K562 (cell line): ENCODE data around the gene COX6B1. TPM values are rescaled to one million over a fixed set of nuclear protein-coding genes. Genes with fewer than 3 reads are reported as not detected.
A peak's percentile ranks its signal among the peaks of the same experiment; 100 is the strongest.

Source experiments
- DACH1 ChIP-seq: fragments of 450-650 bp; IDR thresholded peaks from 2 replicates; pipeline ENCODE4 v1.6.1; 2018; ENCODE audit not compliant: partially characterized antibody
- FOSL1 ChIP-seq: fragments of 200-800 bp; sonication (Bioruptor generic); conservative IDR thresholded peaks from 2 replicates; pipeline ENCODE4 v1.6.1; 2016; ENCODE audit warnings: missing genetic modification characterization, missing compliant biosample characterization
- GTF2F1 ChIP-seq: IDR thresholded peaks from 2 replicates; pipeline ENCODE4 v1.6.1; 2011; ENCODE audit warnings: low read depth, low read length, improper control_type of control experiment
- HMG20A ChIP-seq: fragments of 450-650 bp; formaldehyde crosslinking; conservative IDR thresholded peaks from 2 replicates; pipeline ENCODE4 v1.4.0; 2020; ENCODE audit warnings: mild to moderate bottlenecking, mixed read lengths
- MCM7 ChIP-seq, 2 experiments: fragments of 450-650 bp; IDR thresholded peaks; 2 replicates each; pipeline ENCODE4 v1.6.1; 2016 to 2018
- NFE2 ChIP-seq: IDR thresholded peaks from 2 replicates; pipeline ENCODE4 v1.6.1; 2014; ENCODE audit warnings: antibody characterized with exemption, low read depth
- POLR3A ChIP-seq: IDR thresholded peaks from 2 replicates; pipeline ENCODE4 v1.6.1; 2011; ENCODE audit warnings: borderline replicate concordance, mild to moderate bottlenecking, moderate library complexity; ENCODE audit not compliant: insufficient read length, insufficient read depth; ENCODE audit errors: extremely low read depth
- SOX6 ChIP-seq: fragments of 450-650 bp; IDR thresholded peaks from 2 replicates; pipeline ENCODE4 v1.6.1; 2014; ENCODE audit warnings: mild to moderate bottlenecking
- SP1 ChIP-seq: sonication (generic); formaldehyde crosslinking; IDR thresholded peaks from 2 replicates; pipeline ENCODE4 v1.8.1; 2022; ENCODE audit warnings: mild to moderate bottlenecking, missing genetic modification reagents
- ZBTB8A ChIP-seq: fragments of 450-650 bp; IDR thresholded peaks from 2 replicates; pipeline ENCODE4 v1.6.1; 2018; ENCODE audit warnings: mild to moderate bottlenecking, moderate library complexity; ENCODE audit not compliant: partially characterized antibody
- ZNF586 ChIP-seq: fragments of 450-650 bp; formaldehyde crosslinking; conservative IDR thresholded peaks from 2 replicates; pipeline ENCODE4 v1.4.0; 2020; ENCODE audit warnings: mild to moderate bottlenecking, moderate library complexity
- polyA plus RNA-seq, 8 experiments: library from polyadenylated mRNA; depleted of rRNA in 4 of 8; stranded (reverse) in 5 of 8; unstranded in 3 of 8; fragments of >200 nt; fragmentation: Nextera tagmentation in 2 of 8; fragmentation: Illumina TruSeq in 1 of 8; extraction: Ambion mirVana in 2 of 8; extraction: Trizol in 1 of 8; gene quantifications; 2 replicates each; pipeline versions ENCODE4 v1.2.1 to v1.2.3, GENCODE V29; 2011 to 2014; ENCODE audit warnings: inconsistent platforms in 1 of 8, missing spikeins in 1 of 8
- total RNA-seq, 7 experiments: library from RNA; depleted of rRNA in 6 of 7; stranded (reverse); fragments of >200 nt in 6 of 7; fragmentation: Illumina TruSeq in 2 of 7; extraction: Trizol in 2 of 7; gene quantifications; 2 replicates each; pipeline versions ENCODE4 v1.2.1 to v1.2.3, GENCODE V29; 2011 to 2021; ENCODE audit warnings: low replicate concordance in 1 of 7
- TF ChIP-seq, protein P1 (sequence below): fragments of 450-650 bp; IDR thresholded peaks from 2 replicates; pipeline ENCODE4 v1.6.1; 2018; ENCODE audit warnings: mild to moderate bottlenecking, low read depth; ENCODE audit not compliant: partially characterized antibody
- TF ChIP-seq, protein P2 (sequence below): sonication (generic); formaldehyde crosslinking; IDR thresholded peaks from 2 replicates; pipeline ENCODE4 v1.8.0; 2022; ENCODE audit warnings: mild to moderate bottlenecking, missing genetic modification reagents
- TF ChIP-seq, protein P3 (sequence below), 2 experiments: fragments of 450-650 bp in 1 of 2; sonication (generic) in 1 of 2; formaldehyde crosslinking in 1 of 2; IDR thresholded peaks in 1 of 2; conservative IDR thresholded peaks in 1 of 2; 2 replicates each; pipeline versions ENCODE4 v1.6.1 to v1.8.1; 2016 to 2023; ENCODE audit warnings: mild to moderate bottlenecking in 2 of 2, moderate library complexity in 2 of 2, inconsistent platforms in 1 of 2, missing genetic modification reagents in 1 of 2
- TF ChIP-seq, protein P4 (sequence below): IDR thresholded peaks from 2 replicates; pipeline ENCODE4 v1.6.1; 2012; ENCODE audit warnings: low read depth, low read length, improper control_type of control experiment, borderline replicate concordance
- TF ChIP-seq, protein P5 (sequence below), 2 experiments: fragments of 450-650 bp; conservative IDR thresholded peaks; 2 replicates each; pipeline ENCODE4 v1.6.1; 2017; ENCODE audit warnings: mild to moderate bottlenecking in 2 of 2, moderate library complexity in 2 of 2

COX6B1 gene
- total and polyA plus RNA-seq, 9 of the 15 experiments (the other 6 are each of a cell fraction or from before 2014, with no cell fraction given), result 777 to 2,393 (median 1,219) TPM

DNA sequence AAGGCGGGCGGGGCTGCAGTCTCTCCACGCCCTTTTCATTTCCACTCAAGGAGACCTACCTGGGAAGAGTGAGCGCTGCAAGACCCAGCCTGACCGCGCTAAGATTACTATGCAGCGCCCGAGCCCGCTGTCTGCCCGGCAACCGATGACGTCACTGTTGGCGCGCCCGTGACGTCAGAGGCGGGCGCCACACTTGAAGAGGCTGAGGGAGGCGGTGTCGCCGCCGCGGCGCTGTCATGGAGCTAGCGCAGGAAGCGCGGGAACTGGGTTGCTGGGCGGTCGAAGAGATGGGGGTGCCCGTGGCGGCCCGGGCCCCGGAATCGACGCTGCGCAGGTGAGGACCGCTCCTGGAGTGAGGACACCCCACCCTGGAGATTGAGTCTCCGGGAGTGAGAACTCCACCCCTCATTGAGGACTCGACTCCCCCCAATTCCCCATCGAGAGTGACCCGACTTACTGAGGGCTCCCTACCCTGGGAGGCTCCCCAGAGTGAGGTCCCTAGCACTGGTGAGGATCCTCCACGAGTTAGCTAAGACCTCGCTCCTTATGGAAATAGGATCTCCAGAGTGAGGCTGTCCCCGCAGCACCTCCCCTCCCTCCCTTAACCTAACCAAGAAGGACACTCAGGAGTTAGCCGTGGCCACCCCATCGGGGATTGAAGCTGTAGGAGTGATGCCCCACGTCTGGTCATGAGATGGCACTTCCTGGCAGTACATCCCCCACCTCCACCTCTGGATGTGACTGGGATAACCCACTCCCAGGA is 35.4 kb upstream of the COX6B1 start, which contains the start of gene HAUS5 (continued):
- TF ChIP-seq, protein P1, sequence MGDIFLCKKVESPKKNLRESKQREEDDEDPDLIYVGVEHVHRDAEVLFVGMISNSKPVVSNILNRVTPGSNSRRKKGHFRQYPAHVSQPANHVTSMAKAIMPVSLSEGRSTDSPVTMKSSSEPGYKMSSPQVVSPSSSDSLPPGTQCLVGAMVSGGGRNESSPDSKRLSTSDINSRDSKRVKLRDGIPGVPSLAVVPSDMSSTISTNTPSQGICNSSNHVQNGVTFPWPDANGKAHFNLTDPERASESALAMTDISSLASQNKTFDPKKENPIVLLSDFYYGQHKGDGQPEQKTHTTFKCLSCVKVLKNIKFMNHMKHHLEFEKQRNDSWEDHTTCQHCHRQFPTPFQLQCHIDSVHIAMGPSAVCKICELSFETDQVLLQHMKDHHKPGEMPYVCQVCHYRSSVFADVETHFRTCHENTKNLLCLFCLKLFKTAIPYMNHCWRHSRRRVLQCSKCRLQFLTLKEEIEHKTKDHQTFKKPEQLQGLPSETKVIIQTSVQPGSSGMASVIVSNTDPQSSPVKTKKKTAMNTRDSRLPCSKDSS, result no peak
- TF ChIP-seq ZBTB8A (no peak), NFE2 (0 out of 2 replicates have a peak, but pooled peaks have one; percentile 17), MCM7 (IDR thresholded peaks at IDR 0.05) (no peak), POLR3A (no peak), GTF2F1 (peak; percentile 98; the same call in 1 of the 2 replicates), DACH1 (no peak), HMG20A (CRISPR knock-in tag) (no peak), SOX6 (no peak), FOSL1 (tag) (peak; percentile 59), SP1 (peak; percentile 73), ZNF586 (CRISPR knock-in tag) (no peak)
- TF ChIP-seq, protein P2, sequence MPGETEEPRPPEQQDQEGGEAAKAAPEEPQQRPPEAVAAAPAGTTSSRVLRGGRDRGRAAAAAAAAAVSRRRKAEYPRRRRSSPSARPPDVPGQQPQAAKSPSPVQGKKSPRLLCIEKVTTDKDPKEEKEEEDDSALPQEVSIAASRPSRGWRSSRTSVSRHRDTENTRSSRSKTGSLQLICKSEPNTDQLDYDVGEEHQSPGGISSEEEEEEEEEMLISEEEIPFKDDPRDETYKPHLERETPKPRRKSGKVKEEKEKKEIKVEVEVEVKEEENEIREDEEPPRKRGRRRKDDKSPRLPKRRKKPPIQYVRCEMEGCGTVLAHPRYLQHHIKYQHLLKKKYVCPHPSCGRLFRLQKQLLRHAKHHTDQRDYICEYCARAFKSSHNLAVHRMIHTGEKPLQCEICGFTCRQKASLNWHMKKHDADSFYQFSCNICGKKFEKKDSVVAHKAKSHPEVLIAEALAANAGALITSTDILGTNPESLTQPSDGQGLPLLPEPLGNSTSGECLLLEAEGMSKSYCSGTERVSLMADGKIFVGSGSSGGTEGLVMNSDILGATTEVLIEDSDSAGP (CRISPR knock-in tag), result no peak
- TF ChIP-seq, protein P3, sequence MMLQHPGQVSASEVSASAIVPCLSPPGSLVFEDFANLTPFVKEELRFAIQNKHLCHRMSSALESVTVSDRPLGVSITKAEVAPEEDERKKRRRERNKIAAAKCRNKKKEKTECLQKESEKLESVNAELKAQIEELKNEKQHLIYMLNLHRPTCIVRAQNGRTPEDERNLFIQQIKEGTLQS (IDR thresholded peaks at IDR 0.05), result peak; percentile 100
- TF ChIP-seq, protein P3 (CRISPR knock-in tag; conservative IDR thresholded peaks at IDR 0.05), result peak; percentile 73; the same call in 1 of the 2 replicates
- TF ChIP-seq, protein P4, sequence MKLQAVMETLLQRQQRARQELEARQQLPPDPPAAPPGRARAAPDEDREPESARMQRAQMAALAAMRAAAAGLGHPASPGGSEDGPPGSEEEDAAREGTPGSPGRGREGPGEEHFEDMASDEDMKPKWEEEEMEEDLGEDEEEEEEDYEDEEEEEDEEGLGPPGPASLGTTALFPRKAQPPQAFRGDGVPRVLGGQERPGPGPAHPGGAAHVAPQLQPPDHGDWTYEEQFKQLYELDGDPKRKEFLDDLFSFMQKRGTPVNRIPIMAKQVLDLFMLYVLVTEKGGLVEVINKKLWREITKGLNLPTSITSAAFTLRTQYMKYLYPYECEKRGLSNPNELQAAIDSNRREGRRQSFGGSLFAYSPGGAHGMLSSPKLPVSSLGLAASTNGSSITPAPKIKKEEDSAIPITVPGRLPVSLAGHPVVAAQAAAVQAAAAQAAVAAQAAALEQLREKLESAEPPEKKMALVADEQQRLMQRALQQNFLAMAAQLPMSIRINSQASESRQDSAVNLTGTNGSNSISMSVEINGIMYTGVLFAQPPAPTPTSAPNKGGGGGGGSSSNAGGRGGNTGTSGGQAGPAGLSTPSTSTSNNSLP, result no peak
- TF ChIP-seq, protein P5, sequence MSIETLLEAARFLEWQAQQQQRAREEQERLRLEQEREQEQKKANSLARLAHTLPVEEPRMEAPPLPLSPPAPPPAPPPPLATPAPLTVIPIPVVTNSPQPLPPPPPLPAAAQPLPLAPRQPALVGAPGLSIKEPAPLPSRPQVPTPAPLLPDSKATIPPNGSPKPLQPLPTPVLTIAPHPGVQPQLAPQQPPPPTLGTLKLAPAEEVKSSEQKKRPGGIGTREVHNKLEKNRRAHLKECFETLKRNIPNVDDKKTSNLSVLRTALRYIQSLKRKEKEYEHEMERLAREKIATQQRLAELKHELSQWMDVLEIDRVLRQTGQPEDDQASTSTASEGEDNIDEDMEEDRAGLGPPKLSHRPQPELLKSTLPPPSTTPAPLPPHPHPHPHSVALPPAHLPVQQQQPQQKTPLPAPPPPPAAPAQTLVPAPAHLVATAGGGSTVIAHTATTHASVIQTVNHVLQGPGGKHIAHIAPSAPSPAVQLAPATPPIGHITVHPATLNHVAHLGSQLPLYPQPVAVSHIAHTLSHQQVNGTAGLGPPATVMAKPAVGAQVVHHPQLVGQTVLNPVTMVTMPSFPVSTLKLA (conservative IDR thresholded peaks at IDR 0.05), result peak; percentile 74 to 90
